GM23338 (cell line): Measurements from ENCODE around the gene CAPN10. TPM values are rescaled to one million over a fixed set of nuclear protein-coding genes. Genes with fewer than 3 reads are reported as not detected.

Source experiments
- ATAC-seq: fragments of 200-7000 bp; cut with Tn5 transposase; 3 replicates; pipeline ENCODE4 v1.9.1; 2020
- DNase-seq: peaks from one replicate; pipeline ENCODE4 v3.0.0-alpha.2; 2015; ENCODE audit warnings: low spot score
- H2AFZ ChIP-seq: fragments of 200-600 bp; sonication (generic); 2 replicates; pipeline ENCODE4 v1.8.0; 2016; ENCODE audit warnings: antibody characterized with exemption, mild to moderate bottlenecking, moderate library complexity
- H3F3A ChIP-seq: fragments of 200-600 bp; sonication (generic); replicated peaks from 2 replicates; pipeline ENCODE4 v1.8.0; 2017; ENCODE audit warnings: antibody characterized with exemption, mixed run types, low read depth
- H3K27ac ChIP-seq: fragments of 200-600 bp; sonication (generic); 2 replicates; pipeline ENCODE4 v1.6.1; 2016; ENCODE audit warnings: low read depth
- H3K27me3 ChIP-seq: fragments of 200-600 bp; sonication (generic); 2 replicates; pipeline ENCODE4 v1.8.0; 2016; ENCODE audit warnings: mild to moderate bottlenecking, mixed run types, moderate library complexity; ENCODE audit not compliant: insufficient read depth
- H3K36me3 ChIP-seq: fragments of 200-600 bp; sonication (generic); 2 replicates; pipeline ENCODE4 v1.8.0; 2016; ENCODE audit warnings: mild to moderate bottlenecking; ENCODE audit not compliant: insufficient read depth
- H3K4me1 ChIP-seq: fragments of 200-600 bp; sonication (generic); 2 replicates; pipeline ENCODE4 v1.8.0; 2016; ENCODE audit warnings: mild to moderate bottlenecking, moderate library complexity; ENCODE audit not compliant: insufficient read depth
- H3K4me2 ChIP-seq: fragments of 200-600 bp; sonication (generic); 2 replicates; pipeline ENCODE4 v1.7.1; 2017; ENCODE audit warnings: mixed run types
- H3K4me3 ChIP-seq: fragments of 200-600 bp; sonication (generic); 2 replicates; pipeline ENCODE4 v1.6.1; 2016; ENCODE audit warnings: mixed run types
- H3K79me2 ChIP-seq: fragments of 200-600 bp; sonication (generic); replicated peaks from 2 replicates; pipeline ENCODE4 v1.8.0; 2017; ENCODE audit warnings: mild to moderate bottlenecking; ENCODE audit not compliant: insufficient read depth
- H3K9me2 ChIP-seq: fragments of 200-600 bp; sonication (generic); 2 replicates; pipeline ENCODE4 v1.8.0; 2017; ENCODE audit not compliant: insufficient read depth
- H4K20me1 ChIP-seq: fragments of 200-600 bp; sonication (generic); replicated peaks from 2 replicates; pipeline ENCODE4 v1.8.0; 2017; ENCODE audit warnings: mild to moderate bottlenecking; ENCODE audit not compliant: insufficient read depth
- H3K27ac Mint-ChIP-seq: 2 replicates; pipeline ENCODE4 v1.8.0; 2020; ENCODE audit warnings: inconsistent platforms, mild to moderate bottlenecking, moderate library complexity, mixed read lengths
- H3K27me3 Mint-ChIP-seq: 3 replicates; pipeline ENCODE4 v1.8.0; 2022; ENCODE audit warnings: low read depth, mild to moderate bottlenecking, moderate library complexity, mixed read lengths, inconsistent platforms; ENCODE audit not compliant: insufficient read depth, poor library complexity
- H3K36me3 Mint-ChIP-seq: 3 replicates; pipeline ENCODE4 v1.8.0; 2021; ENCODE audit warnings: low read depth, mild to moderate bottlenecking, inconsistent platforms, moderate library complexity, mixed read lengths
- H3K4me1 Mint-ChIP-seq: 3 replicates; pipeline ENCODE4 v1.8.0; 2020; ENCODE audit warnings: mild to moderate bottlenecking, inconsistent platforms, mixed read lengths
- H3K4me3 Mint-ChIP-seq: 3 replicates; pipeline ENCODE4 v1.8.0; 2021; ENCODE audit warnings: moderate library complexity, mild to moderate bottlenecking, inconsistent platforms, mixed read lengths
- H3K9me3 Mint-ChIP-seq: 3 replicates; pipeline ENCODE4 v1.8.0; 2020; ENCODE audit warnings: moderate library complexity, mild to moderate bottlenecking, inconsistent platforms, mixed read lengths
- CREB1 ChIP-seq: fragments of 250-450 bp; sonication (Bioruptor Pico); IDR thresholded peaks from 2 replicates; pipeline ENCODE4 v1.5.0; 2020; ENCODE audit warnings: low read depth, mild to moderate bottlenecking, moderate library complexity
- EZH2 ChIP-seq: fragments of 200-600 bp; sonication (generic); IDR thresholded peaks from one replicate; pipeline ENCODE4 v1.8.0; 2017; ENCODE audit warnings: antibody characterized with exemption, mild to moderate bottlenecking, low read depth; ENCODE audit not compliant: unreplicated experiment
- EZH2phosphoT487 ChIP-seq: fragments of 200-600 bp; sonication (generic); IDR thresholded peaks from one replicate; pipeline ENCODE4 v1.8.1; 2018; ENCODE audit warnings: antibody characterized with exemption; ENCODE audit not compliant: unreplicated experiment
- JUNB ChIP-seq: IDR thresholded peaks from one replicate; pipeline ENCODE4 v1.6.1; 2016; ENCODE audit warnings: antibody characterized with exemption; ENCODE audit not compliant: unreplicated experiment
- POLR2AphosphoS5 ChIP-seq: IDR thresholded peaks from 2 replicates; pipeline ENCODE4 v1.6.1; 2016; ENCODE audit warnings: antibody characterized with exemption, low read depth
- STAT1 ChIP-seq: IDR thresholded peaks from one replicate; pipeline ENCODE4 v1.6.1; 2016; ENCODE audit warnings: antibody characterized with exemption; ENCODE audit not compliant: unreplicated experiment
- ZNF114 ChIP-seq: fragments of 250-450 bp; sonication (Bioruptor Pico); IDR thresholded peaks from 2 replicates; pipeline ENCODE4 v1.5.0; 2020; ENCODE audit warnings: mild to moderate bottlenecking, moderate library complexity
- ZNF331 ChIP-seq: fragments of 250-450 bp; sonication (Bioruptor Pico); IDR thresholded peaks from 2 replicates; pipeline ENCODE4 v1.5.0; 2020; ENCODE audit warnings: low read depth, mild to moderate bottlenecking, moderate library complexity
- polyA plus RNA-seq: library from polyadenylated mRNA; unstranded; fragments of >200 nt; fragmentation: Nextera tagmentation; extraction: Ambion mirVana; gene quantifications from 2 replicates; pipeline ENCODE4 v1.2.1, GENCODE V29; 2016
- total RNA-seq: library from RNA; depleted of rRNA; stranded (reverse); fragments of >200 nt; shearing (Covaris generic); gene quantifications from 2 replicates; pipeline ENCODE4 v1.2.3, GENCODE V29; 2014
- TF ChIP-seq, protein P1 (sequence below): IDR thresholded peaks from 2 replicates; pipeline ENCODE4 v1.6.1; 2016; ENCODE audit warnings: antibody characterized with exemption
- TF ChIP-seq, protein P2 (sequence below): IDR thresholded peaks from one replicate; pipeline ENCODE4 v1.6.1; 2018; ENCODE audit warnings: antibody characterized with exemption; ENCODE audit not compliant: unreplicated experiment
- TF ChIP-seq, protein P3 (sequence below), 2 experiments: fragments of 200-600 bp in 1 of 2; sonication (generic) in 1 of 2; conservative IDR thresholded peaks; 2 replicates each; pipeline versions ENCODE4 v1.5.1 to v1.6.1; 2016 to 2017; ENCODE audit warnings: antibody characterized with exemption in 2 of 2, low read depth in 2 of 2, mild to moderate bottlenecking in 2 of 2, moderate library complexity in 1 of 2
- TF ChIP-seq, protein P4 (sequence below): fragments of 250-450 bp; sonication (Bioruptor Pico); IDR thresholded peaks from 2 replicates; pipeline ENCODE4 v1.5.0; 2020; ENCODE audit warnings: mild to moderate bottlenecking, moderate library complexity

The CAPN10 gene
- total and polyA plus RNA-seq, 2 experiments from 2014 or later = 30.2 to 59.8 TPM

DNA sequence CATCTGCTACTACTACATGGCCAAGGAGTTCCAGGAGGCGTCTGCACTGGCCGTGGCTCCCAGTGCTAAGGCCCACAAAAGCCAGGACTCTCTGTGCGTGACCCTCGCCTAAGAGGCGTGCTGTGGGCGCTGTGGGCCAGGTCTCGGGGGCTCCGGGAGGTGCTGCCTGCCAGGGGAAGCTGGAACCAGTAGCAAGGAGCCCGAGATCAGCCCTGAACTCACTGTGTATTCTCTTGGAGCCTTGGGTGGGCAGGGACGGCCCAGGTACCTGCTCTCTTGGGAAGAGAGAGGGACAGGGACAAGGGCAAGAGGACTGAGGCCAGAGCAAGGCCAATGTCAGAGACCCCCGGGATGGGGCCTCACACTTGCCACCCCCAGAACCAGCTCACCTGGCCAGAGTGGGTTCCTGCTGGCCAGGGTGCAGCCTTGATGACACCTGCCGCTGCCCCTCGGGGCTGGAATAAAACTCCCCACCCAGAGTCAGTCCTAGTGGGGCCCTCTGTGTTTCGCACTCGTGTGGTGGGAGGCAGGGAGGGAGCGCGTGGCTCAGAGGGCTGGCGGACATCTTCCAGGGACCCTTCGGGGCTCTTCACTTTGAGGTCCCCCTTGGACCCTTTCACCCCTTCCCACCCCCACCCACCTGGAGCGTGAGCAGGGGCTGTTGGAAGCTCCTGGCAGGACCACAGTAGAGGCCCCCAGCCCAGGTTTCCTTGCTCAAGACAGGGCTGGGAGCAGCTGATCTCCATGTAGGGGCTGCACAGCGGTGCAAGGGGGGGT lies 44.4 kb downstream of the CAPN10 start:
- no peak overlapping the region for H3K4me3 ChIP-seq
- no peaks in the 10 kb centered on the region for H3K9me2 ChIP-seq
- no peak overlapping the region for H2AFZ ChIP-seq
- H3K4me1 ChIP-seq = no peaks in the 10 kb centered on the region
- Mint-ChIP-seq H3K4me1 (no peaks in the 10 kb centered on the region), H3K36me3 (peaks cover 8% of the 10 kb centered on the region; the same call in 2 of the 3 replicates), H3K27ac (no peak overlapping the region), H3K4me3 (no peak overlapping the region), H3K27me3 (peaks cover 9% of the 10 kb centered on the region), H3K9me3 (peaks cover 40% of the 10 kb centered on the region)
- no peak overlapping the region for H3K4me2 ChIP-seq
- no peak for TF ChIP-seq POLR2AphosphoS5
- no peak for TF ChIP-seq EZH2phosphoT487
- TF ChIP-seq, protein P1, sequence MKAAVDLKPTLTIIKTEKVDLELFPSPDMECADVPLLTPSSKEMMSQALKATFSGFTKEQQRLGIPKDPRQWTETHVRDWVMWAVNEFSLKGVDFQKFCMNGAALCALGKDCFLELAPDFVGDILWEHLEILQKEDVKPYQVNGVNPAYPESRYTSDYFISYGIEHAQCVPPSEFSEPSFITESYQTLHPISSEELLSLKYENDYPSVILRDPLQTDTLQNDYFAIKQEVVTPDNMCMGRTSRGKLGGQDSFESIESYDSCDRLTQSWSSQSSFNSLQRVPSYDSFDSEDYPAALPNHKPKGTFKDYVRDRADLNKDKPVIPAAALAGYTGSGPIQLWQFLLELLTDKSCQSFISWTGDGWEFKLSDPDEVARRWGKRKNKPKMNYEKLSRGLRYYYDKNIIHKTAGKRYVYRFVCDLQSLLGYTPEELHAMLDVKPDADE = no peak
- no peak for TF ChIP-seq EZH2
- no peak for TF ChIP-seq CREB1 (CRISPR knock-in tag)
- TF ChIP-seq STAT1 = no peak
- TF ChIP-seq, protein P2, sequence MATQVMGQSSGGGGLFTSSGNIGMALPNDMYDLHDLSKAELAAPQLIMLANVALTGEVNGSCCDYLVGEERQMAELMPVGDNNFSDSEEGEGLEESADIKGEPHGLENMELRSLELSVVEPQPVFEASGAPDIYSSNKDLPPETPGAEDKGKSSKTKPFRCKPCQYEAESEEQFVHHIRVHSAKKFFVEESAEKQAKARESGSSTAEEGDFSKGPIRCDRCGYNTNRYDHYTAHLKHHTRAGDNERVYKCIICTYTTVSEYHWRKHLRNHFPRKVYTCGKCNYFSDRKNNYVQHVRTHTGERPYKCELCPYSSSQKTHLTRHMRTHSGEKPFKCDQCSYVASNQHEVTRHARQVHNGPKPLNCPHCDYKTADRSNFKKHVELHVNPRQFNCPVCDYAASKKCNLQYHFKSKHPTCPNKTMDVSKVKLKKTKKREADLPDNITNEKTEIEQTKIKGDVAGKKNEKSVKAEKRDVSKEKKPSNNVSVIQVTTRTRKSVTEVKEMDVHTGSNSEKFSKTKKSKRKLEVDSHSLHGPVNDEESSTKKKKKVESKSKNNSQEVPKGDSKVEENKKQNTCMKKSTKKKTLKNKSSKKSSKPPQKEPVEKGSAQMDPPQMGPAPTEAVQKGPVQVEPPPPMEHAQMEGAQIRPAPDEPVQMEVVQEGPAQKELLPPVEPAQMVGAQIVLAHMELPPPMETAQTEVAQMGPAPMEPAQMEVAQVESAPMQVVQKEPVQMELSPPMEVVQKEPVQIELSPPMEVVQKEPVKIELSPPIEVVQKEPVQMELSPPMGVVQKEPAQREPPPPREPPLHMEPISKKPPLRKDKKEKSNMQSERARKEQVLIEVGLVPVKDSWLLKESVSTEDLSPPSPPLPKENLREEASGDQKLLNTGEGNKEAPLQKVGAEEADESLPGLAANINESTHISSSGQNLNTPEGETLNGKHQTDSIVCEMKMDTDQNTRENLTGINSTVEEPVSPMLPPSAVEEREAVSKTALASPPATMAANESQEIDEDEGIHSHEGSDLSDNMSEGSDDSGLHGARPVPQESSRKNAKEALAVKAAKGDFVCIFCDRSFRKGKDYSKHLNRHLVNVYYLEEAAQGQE = no peak
- TF ChIP-seq, protein P3, sequence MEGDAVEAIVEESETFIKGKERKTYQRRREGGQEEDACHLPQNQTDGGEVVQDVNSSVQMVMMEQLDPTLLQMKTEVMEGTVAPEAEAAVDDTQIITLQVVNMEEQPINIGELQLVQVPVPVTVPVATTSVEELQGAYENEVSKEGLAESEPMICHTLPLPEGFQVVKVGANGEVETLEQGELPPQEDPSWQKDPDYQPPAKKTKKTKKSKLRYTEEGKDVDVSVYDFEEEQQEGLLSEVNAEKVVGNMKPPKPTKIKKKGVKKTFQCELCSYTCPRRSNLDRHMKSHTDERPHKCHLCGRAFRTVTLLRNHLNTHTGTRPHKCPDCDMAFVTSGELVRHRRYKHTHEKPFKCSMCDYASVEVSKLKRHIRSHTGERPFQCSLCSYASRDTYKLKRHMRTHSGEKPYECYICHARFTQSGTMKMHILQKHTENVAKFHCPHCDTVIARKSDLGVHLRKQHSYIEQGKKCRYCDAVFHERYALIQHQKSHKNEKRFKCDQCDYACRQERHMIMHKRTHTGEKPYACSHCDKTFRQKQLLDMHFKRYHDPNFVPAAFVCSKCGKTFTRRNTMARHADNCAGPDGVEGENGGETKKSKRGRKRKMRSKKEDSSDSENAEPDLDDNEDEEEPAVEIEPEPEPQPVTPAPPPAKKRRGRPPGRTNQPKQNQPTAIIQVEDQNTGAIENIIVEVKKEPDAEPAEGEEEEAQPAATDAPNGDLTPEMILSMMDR (conservative IDR thresholded peaks at IDR 0.05; ENCODE audit: low read depth in 2 of 2) = no peak
- TF ChIP-seq ZNF331 (CRISPR knock-in tag) = no peak
- TF ChIP-seq, protein P4, sequence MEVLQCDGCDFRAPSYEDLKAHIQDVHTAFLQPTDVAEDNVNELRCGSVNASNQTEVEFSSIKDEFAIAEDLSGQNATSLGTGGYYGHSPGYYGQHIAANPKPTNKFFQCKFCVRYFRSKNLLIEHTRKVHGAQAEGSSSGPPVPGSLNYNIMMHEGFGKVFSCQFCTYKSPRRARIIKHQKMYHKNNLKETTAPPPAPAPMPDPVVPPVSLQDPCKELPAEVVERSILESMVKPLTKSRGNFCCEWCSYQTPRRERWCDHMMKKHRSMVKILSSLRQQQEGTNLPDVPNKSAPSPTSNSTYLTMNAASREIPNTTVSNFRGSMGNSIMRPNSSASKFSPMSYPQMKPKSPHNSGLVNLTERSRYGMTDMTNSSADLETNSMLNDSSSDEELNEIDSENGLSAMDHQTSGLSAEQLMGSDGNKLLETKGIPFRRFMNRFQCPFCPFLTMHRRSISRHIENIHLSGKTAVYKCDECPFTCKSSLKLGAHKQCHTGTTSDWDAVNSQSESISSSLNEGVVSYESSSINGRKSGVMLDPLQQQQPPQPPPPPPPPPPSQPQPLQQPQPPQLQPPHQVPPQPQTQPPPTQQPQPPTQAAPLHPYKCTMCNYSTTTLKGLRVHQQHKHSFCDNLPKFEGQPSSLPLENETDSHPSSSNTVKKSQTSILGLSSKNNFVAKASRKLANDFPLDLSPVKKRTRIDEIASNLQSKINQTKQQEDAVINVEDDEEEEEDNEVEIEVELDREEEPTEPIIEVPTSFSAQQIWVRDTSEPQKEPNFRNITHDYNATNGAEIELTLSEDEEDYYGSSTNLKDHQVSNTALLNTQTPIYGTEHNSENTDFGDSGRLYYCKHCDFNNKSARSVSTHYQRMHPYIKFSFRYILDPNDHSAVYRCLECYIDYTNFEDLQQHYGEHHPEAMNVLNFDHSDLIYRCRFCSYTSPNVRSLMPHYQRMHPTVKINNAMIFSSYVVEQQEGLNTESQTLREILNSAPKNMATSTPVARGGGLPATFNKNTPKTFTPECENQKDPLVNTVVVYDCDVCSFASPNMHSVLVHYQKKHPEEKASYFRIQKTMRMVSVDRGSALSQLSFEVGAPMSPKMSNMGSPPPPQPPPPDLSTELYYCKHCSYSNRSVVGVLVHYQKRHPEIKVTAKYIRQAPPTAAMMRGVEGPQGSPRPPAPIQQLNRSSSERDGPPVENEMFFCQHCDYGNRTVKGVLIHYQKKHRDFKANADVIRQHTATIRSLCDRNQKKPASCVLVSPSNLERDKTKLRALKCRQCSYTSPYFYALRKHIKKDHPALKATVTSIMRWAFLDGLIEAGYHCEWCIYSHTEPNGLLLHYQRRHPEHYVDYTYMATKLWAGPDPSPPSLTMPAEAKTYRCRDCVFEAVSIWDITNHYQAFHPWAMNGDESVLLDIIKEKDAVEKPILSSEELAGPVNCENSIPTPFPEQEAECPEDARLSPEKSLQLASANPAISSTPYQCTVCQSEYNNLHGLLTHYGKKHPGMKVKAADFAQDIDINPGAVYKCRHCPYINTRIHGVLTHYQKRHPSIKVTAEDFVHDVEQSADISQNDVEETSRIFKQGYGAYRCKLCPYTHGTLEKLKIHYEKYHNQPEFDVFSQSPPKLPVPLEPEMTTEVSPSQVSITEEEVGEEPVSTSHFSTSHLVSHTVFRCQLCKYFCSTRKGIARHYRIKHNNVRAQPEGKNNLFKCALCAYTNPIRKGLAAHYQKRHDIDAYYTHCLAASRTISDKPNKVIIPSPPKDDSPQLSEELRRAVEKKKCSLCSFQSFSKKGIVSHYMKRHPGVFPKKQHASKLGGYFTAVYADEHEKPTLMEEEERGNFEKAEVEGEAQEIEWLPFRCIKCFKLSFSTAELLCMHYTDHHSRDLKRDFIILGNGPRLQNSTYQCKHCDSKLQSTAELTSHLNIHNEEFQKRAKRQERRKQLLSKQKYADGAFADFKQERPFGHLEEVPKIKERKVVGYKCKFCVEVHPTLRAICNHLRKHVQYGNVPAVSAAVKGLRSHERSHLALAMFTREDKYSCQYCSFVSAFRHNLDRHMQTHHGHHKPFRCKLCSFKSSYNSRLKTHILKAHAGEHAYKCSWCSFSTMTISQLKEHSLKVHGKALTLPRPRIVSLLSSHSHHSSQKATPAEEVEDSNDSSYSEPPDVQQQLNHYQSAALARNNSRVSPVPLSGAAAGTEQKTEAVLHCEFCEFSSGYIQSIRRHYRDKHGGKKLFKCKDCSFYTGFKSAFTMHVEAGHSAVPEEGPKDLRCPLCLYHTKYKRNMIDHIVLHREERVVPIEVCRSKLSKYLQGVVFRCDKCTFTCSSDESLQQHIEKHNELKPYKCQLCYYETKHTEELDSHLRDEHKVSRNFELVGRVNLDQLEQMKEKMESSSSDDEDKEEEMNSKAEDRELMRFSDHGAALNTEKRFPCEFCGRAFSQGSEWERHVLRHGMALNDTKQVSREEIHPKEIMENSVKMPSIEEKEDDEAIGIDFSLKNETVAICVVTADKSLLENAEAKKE (CRISPR knock-in tag) = no peak
- no peak for TF ChIP-seq ZNF114 (CRISPR knock-in tag)
- no peak for TF ChIP-seq JUNB
- DNase-seq (no peak), ATAC-seq (no peak)
- H3K27ac ChIP-seq = no peak overlapping the region
- no peaks in the 10 kb centered on the region for H3K79me2 ChIP-seq
- no peaks in the 10 kb centered on the region for H3K36me3 ChIP-seq
- H3F3A ChIP-seq = no peaks in the 10 kb centered on the region
- no peaks in the 10 kb centered on the region for H4K20me1 ChIP-seq
- no peaks in the 10 kb centered on the region for H3K27me3 ChIP-seq
